Measurements from ENCODE around the gene NGLY1. TPM values are rescaled to one million over a fixed set of nuclear protein-coding genes. Genes with fewer than 3 reads are reported as not detected.

The NGLY1 gene
- total RNA-seq, 4 donors from 2014 or later = 32.9 to 101 (median 46.4) TPM

GRCh38 chr3:25789596-25790556, 6.6 kb upstream of the NGLY1 start, which contains the start of gene OXSM:
TSS of gene OXSM (plus strand) at chr3:25790090. CDS start at chr3:25791021, 931 bp downstream.
- TF ChIP-seq POLR2A (IDR thresholded peaks at IDR 0.05) = peak; percentile 79 to 87
- TF ChIP-seq, protein P1, sequence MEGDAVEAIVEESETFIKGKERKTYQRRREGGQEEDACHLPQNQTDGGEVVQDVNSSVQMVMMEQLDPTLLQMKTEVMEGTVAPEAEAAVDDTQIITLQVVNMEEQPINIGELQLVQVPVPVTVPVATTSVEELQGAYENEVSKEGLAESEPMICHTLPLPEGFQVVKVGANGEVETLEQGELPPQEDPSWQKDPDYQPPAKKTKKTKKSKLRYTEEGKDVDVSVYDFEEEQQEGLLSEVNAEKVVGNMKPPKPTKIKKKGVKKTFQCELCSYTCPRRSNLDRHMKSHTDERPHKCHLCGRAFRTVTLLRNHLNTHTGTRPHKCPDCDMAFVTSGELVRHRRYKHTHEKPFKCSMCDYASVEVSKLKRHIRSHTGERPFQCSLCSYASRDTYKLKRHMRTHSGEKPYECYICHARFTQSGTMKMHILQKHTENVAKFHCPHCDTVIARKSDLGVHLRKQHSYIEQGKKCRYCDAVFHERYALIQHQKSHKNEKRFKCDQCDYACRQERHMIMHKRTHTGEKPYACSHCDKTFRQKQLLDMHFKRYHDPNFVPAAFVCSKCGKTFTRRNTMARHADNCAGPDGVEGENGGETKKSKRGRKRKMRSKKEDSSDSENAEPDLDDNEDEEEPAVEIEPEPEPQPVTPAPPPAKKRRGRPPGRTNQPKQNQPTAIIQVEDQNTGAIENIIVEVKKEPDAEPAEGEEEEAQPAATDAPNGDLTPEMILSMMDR (IDR thresholded peaks at IDR 0.05) = no peak
- Histone ChIP-seq H3K27me3 (no peaks in the 10 kb centered on the region), H3K27ac (peak within 1 kb of the TSS; percentile 77 to 83 (median 80)), H3K4me1 (peaks cover 0 to 11% (median 0%) of the 10 kb centered on the region in 4 donors), H3K36me3 (peaks cover 0 to 5% (median 0%) of the 10 kb centered on the region in 3 donors), H3K4me3 (peak within 1 kb of the TSS; percentile 49 to 78 (median 52)), H3K9me3 (no peaks in the 10 kb centered on the region)
- peak; percentile 91 to 96 (median 91) for DNase-seq

DNA sequence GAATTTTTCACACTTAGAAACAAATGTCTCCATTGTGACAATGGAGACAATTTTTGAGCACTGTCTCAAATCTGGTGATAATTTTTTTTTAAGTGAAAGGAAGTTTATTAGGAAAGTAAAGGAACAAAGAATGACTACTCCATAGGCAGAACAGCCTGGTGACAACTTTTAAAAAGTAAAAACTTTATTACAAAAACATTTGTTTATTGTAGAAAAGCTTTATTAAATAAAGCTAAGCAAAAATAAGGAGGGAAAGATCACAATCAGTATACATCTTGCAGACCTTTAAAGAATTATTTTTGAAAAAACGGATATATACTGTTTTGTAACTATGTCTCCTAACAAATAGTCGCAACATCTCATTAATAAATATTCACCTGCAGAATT, 6.0 kb upstream of the NGLY1 start:
- Histone ChIP-seq H3K36me3 (no peaks in the 10 kb centered on the region), H3K9me3 (no peaks in the 10 kb centered on the region), H3K4me1 (peaks cover 0 to 11% (median 0%) of the 10 kb centered on the region in 4 donors), H3K27ac (peak overlapping the region; percentile 77 to 83 (median 80)), H3K4me3 (peak overlapping the region; percentile 49 to 78 (median 52)), H3K27me3 (no peaks in the 10 kb centered on the region)
- TF ChIP-seq, protein P1 (IDR thresholded peaks at IDR 0.05) = no peak
- no peak for DNase-seq

DNA sequence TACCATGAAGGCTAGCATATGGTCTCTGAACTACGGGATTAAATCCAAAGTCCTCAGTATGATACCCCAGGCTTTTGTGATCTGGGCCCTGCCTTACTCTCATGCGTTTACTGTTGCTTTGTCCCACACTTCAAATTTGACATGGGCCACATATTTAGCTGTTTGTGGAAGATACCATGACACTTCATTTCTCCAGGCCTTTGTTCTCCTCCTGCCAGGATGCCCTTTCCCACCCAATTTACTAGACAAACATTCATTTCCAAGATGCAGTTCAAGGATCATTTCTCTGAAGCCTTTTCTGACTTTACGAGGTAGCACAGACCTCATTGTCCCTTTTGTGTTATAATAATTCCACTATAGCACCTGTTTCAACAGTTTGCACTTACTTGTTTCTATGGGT, 4.4 kb upstream of the NGLY1 start:
- H3K36me3 ChIP-seq = no peaks in the 10 kb centered on the region
- no peak for TF ChIP-seq POLR2A (IDR thresholded peaks at IDR 0.05)
- TF ChIP-seq, protein P1 (IDR thresholded peaks at IDR 0.05) = no peak
- no peak overlapping the region for H3K4me3 ChIP-seq
- no peaks in the 10 kb centered on the region for H3K9me3 ChIP-seq
- H3K27me3 ChIP-seq = no peaks in the 10 kb centered on the region
- no peak overlapping the region for H3K27ac ChIP-seq
- no peak for DNase-seq
- peaks cover 0 to 11% (median 1%) of the 10 kb centered on the region in 4 donors for H3K4me1 ChIP-seq

GRCh38 chr3:25785826-25786225, 2.6 kb upstream of the NGLY1 start:
- Histone ChIP-seq H3K4me1 (peaks cover 0 to 15% (median 9%) of the 10 kb centered on the region in 4 donors), H3K27ac (no peak overlapping the region), H3K27me3 (no peaks in the 10 kb centered on the region), H3K36me3 (no peaks in the 10 kb centered on the region), H3K9me3 (no peaks in the 10 kb centered on the region), H3K4me3 (no peak overlapping the region)
- DNase-seq = no peak
- TF ChIP-seq, protein P1 (IDR thresholded peaks at IDR 0.05) = no peak
- TF ChIP-seq POLR2A (IDR thresholded peaks at IDR 0.05) = no peak

DNA sequence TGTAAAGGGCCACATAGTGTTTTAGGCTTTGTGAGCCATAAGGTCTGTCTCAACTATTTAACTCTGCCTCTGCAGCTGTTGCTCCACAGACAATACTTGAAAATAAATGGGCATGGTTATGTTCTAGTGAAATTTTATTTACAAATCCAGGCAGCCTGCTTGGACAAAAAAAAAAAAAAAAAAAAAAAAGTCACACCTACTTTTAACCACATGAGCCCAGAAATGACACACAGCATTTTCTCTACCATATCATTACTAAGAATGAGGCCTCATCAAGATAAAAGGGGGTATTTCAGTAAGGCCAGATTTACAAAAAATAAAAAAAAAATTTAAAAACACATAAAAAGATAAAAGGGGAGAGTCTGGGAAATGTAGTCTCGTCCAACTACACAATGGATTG, 1.7 kb upstream of the NGLY1 start:
- DNase-seq = no peak
- Histone ChIP-seq H3K27me3 (no peaks in the 10 kb centered on the region), H3K36me3 (no peaks in the 10 kb centered on the region), H3K4me1 (peaks cover 0 to 10% (median 9%) of the 10 kb centered on the region in 4 donors), H3K4me3 (no peak overlapping the region), H3K27ac (no peak overlapping the region), H3K9me3 (no peaks in the 10 kb centered on the region)
- TF ChIP-seq, protein P1 (IDR thresholded peaks at IDR 0.05) = no peak
- TF ChIP-seq POLR2A (IDR thresholded peaks at IDR 0.05) = no peak
